Mesodermal cell (in vitro differentiated cells): ENCODE data around the gene SH2D7.

Source experiments
- H3K27ac ChIP-seq: 2 replicates; pipeline ENCODE4 v1.7.0; 2013; ENCODE audit warnings: mild to moderate bottlenecking, low read depth, low read length, moderate library complexity; ENCODE audit not compliant: severe bottlenecking
- H3K36me3 ChIP-seq: 2 replicates; pipeline ENCODE4 v1.7.1; 2013; ENCODE audit warnings: mild to moderate bottlenecking, low read length, moderate library complexity; ENCODE audit not compliant: control insufficient read depth, insufficient read depth
- H3K4me1 ChIP-seq: one replicate; pipeline ENCODE4 v1.7.1; 2013; ENCODE audit warnings: mild to moderate bottlenecking, low read length; ENCODE audit not compliant: insufficient read depth, control insufficient read depth, poor library complexity, severe bottlenecking
- H3K4me3 ChIP-seq: 2 replicates; pipeline ENCODE4 v1.7.0; 2013; ENCODE audit warnings: low read length, control low read depth, mild to moderate bottlenecking; ENCODE audit not compliant: insufficient read depth, poor library complexity, severe bottlenecking; ENCODE audit errors: extremely low read depth
- H3K9me3 ChIP-seq: 2 replicates; pipeline ENCODE4 v1.7.1; 2013; ENCODE audit warnings: mild to moderate bottlenecking, low read length, moderate library complexity; ENCODE audit not compliant: control insufficient read depth
- WGBS, 2 experiments: methylation state at CpG; one replicate each; pipeline ENCODE4 v1.1.5; 2013; ENCODE audit warnings: missing lambda C conversion rate in 2 of 2; ENCODE audit not compliant: insufficient coverage in 2 of 2; 5-methylcytosine and 5-hydroxymethylcytosine counted together

SH2D7 gene

DNA sequence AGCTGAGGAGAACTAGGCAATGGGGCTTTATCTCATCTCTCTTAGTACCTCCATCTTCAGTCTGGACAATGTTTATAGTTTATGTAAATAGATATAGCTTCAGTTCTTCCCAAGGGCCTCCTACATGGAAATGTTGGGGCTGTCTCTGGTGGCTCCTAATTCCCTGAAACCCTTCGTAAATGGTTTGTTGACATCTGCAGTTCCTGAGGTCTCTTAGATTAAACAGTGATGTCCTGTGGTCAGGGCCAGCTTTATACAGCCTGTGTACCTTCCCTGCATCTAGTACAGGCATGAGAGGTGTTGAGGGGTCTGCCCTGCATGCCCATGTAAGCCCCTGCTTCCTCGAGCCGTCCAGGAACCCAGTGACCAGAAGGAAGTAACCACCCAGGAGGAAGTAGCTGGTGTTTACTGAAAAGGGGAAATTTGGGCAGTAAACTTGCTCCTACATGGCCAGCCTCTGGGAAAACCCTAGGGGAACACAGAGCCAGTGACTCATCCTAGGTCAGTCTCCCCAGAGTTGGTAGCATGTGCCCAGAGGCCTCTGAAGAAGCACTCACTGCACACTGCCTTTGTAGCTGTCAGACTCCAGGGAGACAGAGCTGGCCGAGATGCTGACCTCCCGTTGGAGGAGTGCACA, 10.1 kb upstream of the SH2D7 start:
- WGBS, 2 experiments = 87 to 93% methylated on average over 5 of the region's 5 CpGs
- H3K4me3 ChIP-seq = no peak overlapping the region
- no peak overlapping the region for H3K27ac ChIP-seq
- no peaks in the 10 kb centered on the region for H3K4me1 ChIP-seq
- H3K9me3 ChIP-seq = no peaks in the 10 kb centered on the region
- H3K36me3 ChIP-seq = no peaks in the 10 kb centered on the region

DNA sequence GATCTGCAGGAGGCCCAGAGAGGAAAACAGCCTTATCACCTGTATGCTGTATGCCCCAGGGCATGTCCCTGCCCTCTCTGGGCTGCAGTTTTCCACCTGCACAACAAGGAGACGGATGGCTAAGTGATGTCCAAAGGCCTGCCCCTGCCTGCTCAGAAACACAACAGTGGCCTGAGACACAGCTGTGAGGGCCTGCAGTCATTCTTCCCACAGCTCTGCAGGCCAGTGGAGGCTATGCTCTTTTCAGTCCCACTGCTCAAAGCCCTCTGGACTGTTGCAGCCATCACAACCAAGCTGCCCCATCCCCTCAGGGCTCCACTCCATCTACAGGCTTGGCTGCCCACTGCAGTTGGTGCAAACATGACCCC, 9.6 kb upstream of the SH2D7 start:
- Histone ChIP-seq H3K9me3 (no peaks in the 10 kb centered on the region), H3K36me3 (no peaks in the 10 kb centered on the region), H3K27ac (no peak overlapping the region), H3K4me3 (no peak overlapping the region), H3K4me1 (no peaks in the 10 kb centered on the region)
- 92 to 100% methylated on average over 1 of the region's 1 CpG for WGBS, 2 experiments

DNA sequence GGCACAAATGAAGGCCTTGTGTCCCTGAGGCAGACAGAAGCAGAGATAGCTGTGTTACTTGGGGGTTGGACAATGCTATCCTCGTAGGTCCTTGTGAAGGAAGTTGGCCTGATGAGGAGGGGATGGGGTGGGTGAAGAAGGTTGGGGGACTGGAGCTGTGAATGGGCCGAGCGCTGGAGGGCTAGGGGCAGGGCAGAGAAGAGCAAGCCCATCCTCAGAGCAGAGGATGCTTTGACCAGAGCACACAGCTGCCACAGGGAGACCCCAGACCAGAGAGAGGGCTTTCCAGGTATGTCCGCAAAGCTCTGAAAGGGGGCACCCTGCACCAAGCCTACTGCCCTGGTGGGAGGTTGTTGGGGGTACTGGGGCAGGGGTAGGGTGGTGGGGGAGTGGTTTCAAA, 9.2 kb upstream of the SH2D7 start:
- 100% methylated on average over 3 to 4 of the region's 4 CpGs for WGBS, 2 experiments
- Histone ChIP-seq H3K27ac (no peak overlapping the region), H3K4me3 (no peak overlapping the region), H3K9me3 (no peaks in the 10 kb centered on the region), H3K4me1 (no peaks in the 10 kb centered on the region), H3K36me3 (no peaks in the 10 kb centered on the region)

DNA sequence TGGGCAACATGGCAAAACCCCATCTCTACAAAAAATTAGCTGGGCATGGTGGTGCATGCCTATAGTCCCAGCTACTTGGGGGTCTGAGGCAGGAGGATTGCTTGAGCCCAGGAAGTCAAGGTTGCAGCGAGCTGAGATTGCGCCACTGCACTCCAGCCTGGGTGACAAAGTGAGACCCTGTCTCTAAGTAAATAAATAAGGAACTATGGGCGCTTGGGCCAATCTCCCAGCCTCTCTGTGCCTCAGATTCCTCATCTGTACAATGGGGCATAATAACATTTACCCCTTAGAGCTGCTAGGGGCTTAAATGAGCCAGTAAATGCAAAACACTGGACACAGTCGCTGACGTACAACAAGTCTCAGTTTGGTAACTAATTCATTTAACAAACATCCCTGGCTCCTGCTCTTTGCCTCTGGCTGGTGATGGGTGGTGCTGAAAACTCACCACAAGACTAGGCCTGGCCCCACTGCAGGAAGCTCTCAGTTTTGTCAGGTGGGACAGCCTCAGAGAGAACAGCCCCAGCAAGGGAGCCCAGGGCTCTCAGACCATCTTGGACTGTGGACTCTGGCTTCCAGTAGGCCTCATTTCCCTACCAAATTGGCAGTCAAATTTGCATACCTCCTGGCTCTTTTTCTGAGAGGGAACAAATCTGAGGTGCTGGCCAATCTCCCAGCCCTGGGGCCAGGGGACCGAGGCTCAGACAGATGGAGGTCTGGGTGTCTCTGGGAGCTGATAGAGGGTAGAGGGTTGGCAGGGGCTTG, 8.5 kb upstream of the SH2D7 start:
- H3K9me3 ChIP-seq = no peaks in the 10 kb centered on the region
- H3K4me1 ChIP-seq = no peaks in the 10 kb centered on the region
- H3K4me3 ChIP-seq = no peak overlapping the region
- no peak overlapping the region for H3K27ac ChIP-seq
- WGBS, 2 experiments = 93 to 98% methylated on average over 4 to 6 of the region's 6 CpGs
- H3K36me3 ChIP-seq = no peaks in the 10 kb centered on the region

DNA sequence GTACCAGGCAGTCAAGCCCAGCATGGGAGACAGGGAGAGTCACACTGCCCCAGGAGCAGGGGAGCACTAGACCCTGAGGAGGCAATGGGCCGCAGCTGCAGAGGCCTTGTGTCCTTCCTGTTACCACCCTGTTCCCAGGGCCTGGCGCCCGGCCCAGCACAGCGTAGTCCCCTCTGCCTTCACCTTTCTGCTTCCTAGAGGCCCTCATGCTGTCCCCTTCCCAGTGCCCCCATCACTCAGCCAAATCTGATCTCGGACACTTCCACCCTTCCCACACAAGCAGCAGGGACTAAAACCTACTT, 8.0 kb upstream of the SH2D7 start:
- Histone ChIP-seq H3K27ac (no peak overlapping the region), H3K4me1 (no peaks in the 10 kb centered on the region), H3K4me3 (no peak overlapping the region), H3K9me3 (no peaks in the 10 kb centered on the region), H3K36me3 (no peaks in the 10 kb centered on the region)
- 96 to 100% methylated on average over 2 to 4 of the region's 5 CpGs for WGBS, 2 experiments

DNA sequence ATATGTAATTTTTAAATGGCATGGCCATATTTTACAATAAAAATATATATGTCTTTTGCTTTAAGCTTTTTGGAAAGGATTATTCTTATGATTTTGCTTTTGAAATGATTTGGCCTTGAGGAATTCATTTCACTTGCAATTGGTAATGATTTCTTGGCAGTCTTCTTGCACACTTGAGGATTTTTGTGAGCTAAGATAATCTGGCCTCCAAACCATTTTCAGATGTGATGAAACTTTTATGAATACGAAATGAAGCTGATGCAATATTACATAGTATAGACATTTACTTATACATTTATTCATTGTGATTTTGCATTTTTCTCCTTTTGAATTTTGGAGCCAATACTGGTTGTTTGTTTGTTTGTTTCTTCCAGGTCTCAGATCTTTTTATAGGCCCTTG, 6.4 kb upstream of the SH2D7 start:
- Histone ChIP-seq H3K9me3 (no peaks in the 10 kb centered on the region), H3K36me3 (no peaks in the 10 kb centered on the region), H3K4me1 (no peaks in the 10 kb centered on the region), H3K27ac (no peak overlapping the region), H3K4me3 (no peak overlapping the region)
- WGBS, 2 experiments = no CpG with 5 or more reads among the region's 1 CpG

DNA sequence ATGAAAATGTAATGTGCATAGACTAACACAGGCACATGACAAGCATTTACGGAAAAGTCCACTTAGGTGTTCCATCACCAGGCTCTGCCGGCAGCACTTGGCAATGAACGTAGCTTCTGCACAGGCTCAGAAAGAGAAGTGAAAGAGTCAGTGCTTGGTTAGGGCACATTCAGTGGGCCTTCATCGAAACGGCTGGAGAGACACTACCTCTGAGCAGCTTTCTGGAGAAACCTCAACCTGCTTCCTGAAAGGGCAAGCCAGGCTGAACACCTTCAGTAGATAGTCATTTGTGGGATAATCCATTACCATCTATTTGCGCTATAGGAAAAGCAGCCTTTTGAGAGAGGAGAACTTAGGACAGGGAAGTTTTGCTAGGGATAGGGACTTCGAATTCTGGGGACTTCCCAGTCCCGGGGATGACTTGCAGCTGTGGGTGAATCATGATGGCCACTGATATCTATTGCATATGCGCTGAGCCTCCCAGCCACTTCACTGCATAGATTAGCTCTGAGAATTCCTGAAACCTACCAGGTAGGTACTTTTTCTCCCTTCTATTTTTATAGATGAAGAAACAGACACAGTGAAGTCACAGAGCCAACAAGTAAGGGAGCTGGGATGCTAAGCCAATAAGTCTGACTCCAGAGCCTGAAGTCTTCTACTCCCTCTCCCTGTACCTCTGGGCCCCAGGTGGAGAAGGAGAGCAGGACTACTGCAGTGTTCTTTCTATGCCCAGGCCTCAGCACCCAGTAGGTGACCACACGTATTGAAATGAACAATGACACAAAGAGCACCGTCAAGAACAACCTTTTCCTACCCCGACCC, 4.2 kb upstream of the SH2D7 start:
- H3K27ac ChIP-seq = no peak overlapping the region

DNA sequence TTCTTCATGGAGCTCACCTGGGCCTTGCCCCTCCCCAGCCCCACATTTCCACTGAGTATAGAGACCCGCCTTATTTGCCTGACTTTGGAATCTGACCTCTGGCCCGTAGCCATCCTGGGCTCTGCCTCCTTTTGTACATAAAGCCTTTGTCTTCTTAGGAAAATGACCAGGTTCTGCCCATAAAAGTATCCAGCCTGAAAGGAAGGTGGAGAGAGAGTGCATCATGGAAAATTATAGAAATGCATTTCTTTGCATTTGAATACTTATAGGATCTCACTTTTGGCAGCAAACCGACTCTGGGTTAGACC, 3.6 kb upstream of the SH2D7 start:
- Histone ChIP-seq H3K4me1 (no peaks in the 10 kb centered on the region), H3K36me3 (no peaks in the 10 kb centered on the region), H3K4me3 (no peak overlapping the region), H3K9me3 (no peaks in the 10 kb centered on the region), H3K27ac (no peak overlapping the region)
- 69 to 90% methylated on average over 2 to 3 of the region's 3 CpGs for WGBS, 2 experiments

More for the DNA sequence above, 4.2 kb upstream of the SH2D7 start:
- 88 to 90% methylated on average over 10 to 11 of the region's 12 CpGs for WGBS, 2 experiments
- Histone ChIP-seq H3K36me3 (no peaks in the 10 kb centered on the region), H3K4me3 (no peak overlapping the region), H3K9me3 (no peaks in the 10 kb centered on the region), H3K4me1 (no peaks in the 10 kb centered on the region)

DNA sequence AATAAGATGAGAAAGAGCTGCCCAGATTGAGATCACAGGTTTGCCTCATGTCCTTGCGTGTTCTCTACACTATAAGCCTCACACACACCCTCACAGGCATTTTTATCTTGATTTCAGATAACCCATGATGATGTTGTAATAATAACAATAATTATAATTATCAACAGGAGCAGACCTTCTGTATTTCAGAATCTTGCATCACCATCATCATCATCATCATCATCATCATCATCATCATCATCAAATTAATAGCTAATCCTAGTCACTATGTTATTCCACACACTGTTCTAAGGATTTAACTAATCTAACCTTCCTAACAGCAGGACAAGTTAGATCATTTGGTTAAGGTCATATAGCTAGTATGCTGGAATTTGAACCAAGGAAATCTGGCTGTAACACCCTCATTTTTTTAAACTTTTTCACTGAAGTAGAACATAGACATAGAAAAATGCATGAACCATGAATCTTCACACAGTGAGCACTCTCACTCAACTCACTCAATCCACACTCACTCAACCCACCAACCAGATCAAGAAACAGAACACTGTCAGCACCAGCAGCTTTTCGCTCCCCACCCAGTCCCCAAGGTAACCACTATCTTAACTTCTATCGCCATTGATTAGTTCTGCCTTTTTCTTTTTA, 1.8 kb upstream of the SH2D7 start:
- no peaks in the 10 kb centered on the region for H3K4me1 ChIP-seq
- H3K4me3 ChIP-seq = no peak overlapping the region
- no peaks in the 10 kb centered on the region for H3K9me3 ChIP-seq
- no peaks in the 10 kb centered on the region for H3K36me3 ChIP-seq
- no peak overlapping the region for H3K27ac ChIP-seq
- WGBS, 2 experiments = 88 to 92% methylated on average over 2 of the region's 3 CpGs

DNA sequence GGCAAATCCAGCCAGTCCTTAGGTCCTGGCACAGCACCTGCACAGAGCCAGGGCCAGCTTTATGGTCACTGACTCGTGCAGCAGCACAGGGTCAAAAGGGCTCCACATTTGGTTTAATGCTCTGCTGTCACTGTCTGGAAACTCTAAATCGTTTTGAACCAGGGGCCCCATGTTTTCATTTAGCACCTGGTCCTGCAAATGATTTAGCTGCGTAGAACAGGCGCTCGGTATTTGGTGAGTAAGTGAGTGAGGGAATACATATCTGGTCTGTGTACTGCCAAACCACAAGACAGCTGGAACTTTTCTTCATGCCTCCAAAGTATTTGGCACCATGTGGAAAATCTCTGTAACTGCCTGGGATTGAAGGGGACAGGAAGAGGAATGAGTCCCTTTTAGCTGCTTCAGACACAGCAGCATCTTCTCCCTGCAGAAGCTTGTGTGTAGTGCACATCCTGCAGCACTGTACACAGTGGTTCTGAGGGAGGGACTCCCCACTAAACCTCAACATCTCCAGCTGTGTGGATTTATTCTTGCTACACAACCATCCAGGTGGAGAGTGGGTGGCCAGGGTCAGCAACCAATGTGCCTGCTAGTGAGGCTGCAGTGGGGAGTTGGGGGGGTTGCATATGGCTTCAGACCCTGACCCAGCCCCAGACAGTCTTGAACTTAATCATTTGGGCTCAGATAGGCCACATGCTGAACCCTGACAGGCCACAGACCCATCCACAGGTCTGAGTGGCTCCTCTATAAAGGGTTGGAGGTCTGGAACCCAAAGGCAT, 1.1 kb downstream of the SH2D7 start:
- WGBS, 2 experiments = 69 to 77% methylated on average over 2 to 5 of the region's 5 CpGs
- H3K27ac ChIP-seq = no peak overlapping the region

More for the DNA sequence above, 1.1 kb downstream of the SH2D7 start:
- no peak overlapping the region for H3K4me3 ChIP-seq
- H3K36me3 ChIP-seq = no peaks in the 10 kb centered on the region
- no peaks in the 10 kb centered on the region for H3K9me3 ChIP-seq
- no peaks in the 10 kb centered on the region for H3K4me1 ChIP-seq
